Uterus (tissue), 4 donors: ENCODE measurements around the gene MS4A15. TPM values are rescaled to one million over a fixed set of nuclear protein-coding genes. Genes with fewer than 3 reads are reported as not detected.
"Not testable (repeated sequence)": the region's sequence is repeated elsewhere in the genome, so short reads cannot be mapped to it uniquely, and the experiment has no call there.

ENCODE experiments used
- DNase-seq, 2 donors: peaks; one replicate each; pipeline ENCODE4 v3.0.0-alpha.2; 2019 to 2020
- H3K27ac ChIP-seq, 2 donors: fragments of 200-600 bp; sonication (generic); 1 replicate in 1 of 2; 2 replicates in 1 of 2; pipeline ENCODE4 v1.5.1; 2016 to 2018
- H3K27me3 ChIP-seq, 2 donors: fragments of 200-600 bp; sonication (generic); one replicate each; pipeline ENCODE4 v1.5.1; 2018 to 2019; ENCODE audit warnings: control low read depth in 1 of 2
- H3K36me3 ChIP-seq, 2 donors: fragments of 200-600 bp; sonication (generic); one replicate each; pipeline ENCODE4 v1.5.1; 2019; ENCODE audit warnings: control low read depth in 1 of 2
- H3K4me1 ChIP-seq, 2 donors: fragments of 200-600 bp; sonication (generic); one replicate each; pipeline ENCODE4 v1.5.1; 2018 to 2019; ENCODE audit warnings: control low read depth in 1 of 2
- H3K4me3 ChIP-seq, 2 donors: fragments of 200-600 bp; sonication (generic); 1 replicate in 1 of 2; 2 replicates in 1 of 2; pipeline ENCODE4 v1.5.1; 2018 to 2019; ENCODE audit warnings: mild to moderate bottlenecking in 1 of 2
- H3K9me3 ChIP-seq, 2 donors: fragments of 200-600 bp; sonication (generic); one replicate each; pipeline ENCODE4 v1.5.1; 2019; ENCODE audit warnings: control low read depth in 1 of 2
- POLR2A ChIP-seq, 2 donors: fragments of 450-650 bp; IDR thresholded peaks; one replicate each; pipeline ENCODE4 v1.6.1; 2016; ENCODE audit warnings: antibody characterized with exemption in 2 of 2, mild to moderate bottlenecking in 1 of 2, moderate library complexity in 1 of 2
- intact Hi-C: fragments of 100-400 bp; cut with DNase I; formaldehyde crosslinking; loops from one replicate; pipeline ENCODE4 v1.15.1; 2023; ENCODE audit warnings: low total_unique reads
- total RNA-seq, 4 donors: library from RNA; depleted of rRNA in 3 of 4; stranded (reverse); fragments of >200 nt in 3 of 4; gene quantifications; one replicate each; pipeline versions ENCODE4 v1.1.0 to v1.2.4, GENCODE V29; 2014 to 2023
- TF ChIP-seq, protein P1 (sequence below), 4 experiments: fragments of 200-600 bp in 2 of 4; fragments of 450-650 bp in 2 of 4; sonication (generic) in 2 of 4; IDR thresholded peaks; one replicate each; pipeline ENCODE4 v1.5.1; 2016 to 2019; ENCODE audit warnings: antibody characterized with exemption in 4 of 4, mild to moderate bottlenecking in 2 of 4, moderate library complexity in 1 of 4
- donor health status: DM: yes; HTN: yes; CAD: no.

MS4A15 gene
- total RNA-seq, 4 donors from 2014 or later = not detected

DNA sequence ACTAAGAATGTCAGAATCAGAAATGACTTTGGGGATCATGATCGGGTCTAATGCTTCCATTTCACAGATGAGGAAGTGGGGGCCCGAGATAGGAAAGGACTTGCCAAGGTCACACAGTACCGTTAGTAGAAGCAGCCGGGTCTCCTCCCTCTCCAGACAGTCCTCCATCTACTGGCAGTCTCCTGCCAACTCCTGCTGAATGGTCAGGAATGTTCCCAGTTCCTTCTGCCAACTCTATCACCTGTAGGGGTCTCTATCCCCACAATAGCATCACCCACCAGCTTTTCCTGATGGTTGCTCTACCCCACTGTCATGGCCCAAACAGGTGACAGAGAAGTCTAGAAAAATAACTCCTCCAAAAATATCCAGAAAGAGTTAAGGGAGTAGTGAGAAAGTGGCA lies 61.4 kb downstream of the MS4A15 start:
- no peaks in the 10 kb centered on the region for H3K9me3 ChIP-seq
- no peaks in the 10 kb centered on the region for H3K4me1 ChIP-seq
- DNase-seq = no peak
- no peaks in the 10 kb centered on the region for H3K27me3 ChIP-seq
- TF ChIP-seq POLR2A (IDR thresholded peaks at IDR 0.05) = no peak
- TF ChIP-seq, protein P1, sequence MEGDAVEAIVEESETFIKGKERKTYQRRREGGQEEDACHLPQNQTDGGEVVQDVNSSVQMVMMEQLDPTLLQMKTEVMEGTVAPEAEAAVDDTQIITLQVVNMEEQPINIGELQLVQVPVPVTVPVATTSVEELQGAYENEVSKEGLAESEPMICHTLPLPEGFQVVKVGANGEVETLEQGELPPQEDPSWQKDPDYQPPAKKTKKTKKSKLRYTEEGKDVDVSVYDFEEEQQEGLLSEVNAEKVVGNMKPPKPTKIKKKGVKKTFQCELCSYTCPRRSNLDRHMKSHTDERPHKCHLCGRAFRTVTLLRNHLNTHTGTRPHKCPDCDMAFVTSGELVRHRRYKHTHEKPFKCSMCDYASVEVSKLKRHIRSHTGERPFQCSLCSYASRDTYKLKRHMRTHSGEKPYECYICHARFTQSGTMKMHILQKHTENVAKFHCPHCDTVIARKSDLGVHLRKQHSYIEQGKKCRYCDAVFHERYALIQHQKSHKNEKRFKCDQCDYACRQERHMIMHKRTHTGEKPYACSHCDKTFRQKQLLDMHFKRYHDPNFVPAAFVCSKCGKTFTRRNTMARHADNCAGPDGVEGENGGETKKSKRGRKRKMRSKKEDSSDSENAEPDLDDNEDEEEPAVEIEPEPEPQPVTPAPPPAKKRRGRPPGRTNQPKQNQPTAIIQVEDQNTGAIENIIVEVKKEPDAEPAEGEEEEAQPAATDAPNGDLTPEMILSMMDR (IDR thresholded peaks at IDR 0.05) = no peak
- H3K27ac ChIP-seq = no peak overlapping the region
- H3K4me3 ChIP-seq = no peak overlapping the region
- no peaks in the 10 kb centered on the region for H3K36me3 ChIP-seq
- intact Hi-C loops = no loop called here

DNA sequence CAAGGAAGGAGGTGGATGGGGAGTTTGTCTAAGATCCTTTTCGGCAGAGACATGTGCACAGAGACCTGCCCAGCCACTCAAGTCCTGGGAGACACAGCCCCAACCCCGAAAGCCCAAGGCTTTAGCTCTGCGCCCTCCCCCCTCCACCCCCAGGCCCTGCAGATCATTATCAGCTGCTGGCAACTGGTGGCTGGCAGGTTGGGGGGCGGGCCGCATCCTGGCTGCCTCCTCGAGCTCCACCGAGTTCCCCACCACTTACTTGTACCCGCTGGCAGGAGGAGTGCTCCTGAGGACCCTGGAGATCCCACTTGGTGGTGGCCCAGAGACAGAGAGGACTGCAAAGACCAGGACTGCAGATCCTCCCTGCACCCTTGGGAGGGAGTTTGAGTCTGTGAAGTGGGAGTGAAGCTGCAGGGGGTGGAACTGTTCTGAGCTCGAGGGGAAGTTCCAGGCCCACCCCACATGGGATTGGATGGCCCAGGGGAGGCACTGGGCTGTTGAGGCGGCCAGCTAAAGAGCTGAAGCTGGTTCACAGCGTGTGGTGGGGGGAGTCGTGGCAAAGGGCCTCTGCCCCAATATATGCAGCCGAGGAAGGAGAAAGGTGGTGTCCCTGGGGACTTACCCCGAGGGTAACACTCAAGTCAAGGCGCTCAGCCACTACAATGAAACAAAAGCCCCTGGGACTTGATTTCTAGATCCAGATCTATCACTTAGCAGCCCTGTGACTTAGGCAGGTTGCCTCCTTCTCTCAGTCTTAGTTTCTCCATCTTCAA lies 65.3 kb downstream of the MS4A15 start:
- no peaks in the 10 kb centered on the region for H3K4me1 ChIP-seq
- no peak overlapping the region for H3K27ac ChIP-seq
- H3K9me3 ChIP-seq = no peaks in the 10 kb centered on the region
- intact Hi-C loops = no loop called here
- H3K36me3 ChIP-seq = no peaks in the 10 kb centered on the region
- TF ChIP-seq POLR2A (IDR thresholded peaks at IDR 0.05) = no peak
- TF ChIP-seq, protein P1 (IDR thresholded peaks at IDR 0.05) = no peak
- H3K4me3 ChIP-seq = no peak overlapping the region
- DNase-seq = no peak
- H3K27me3 ChIP-seq = no peaks in the 10 kb centered on the region

DNA sequence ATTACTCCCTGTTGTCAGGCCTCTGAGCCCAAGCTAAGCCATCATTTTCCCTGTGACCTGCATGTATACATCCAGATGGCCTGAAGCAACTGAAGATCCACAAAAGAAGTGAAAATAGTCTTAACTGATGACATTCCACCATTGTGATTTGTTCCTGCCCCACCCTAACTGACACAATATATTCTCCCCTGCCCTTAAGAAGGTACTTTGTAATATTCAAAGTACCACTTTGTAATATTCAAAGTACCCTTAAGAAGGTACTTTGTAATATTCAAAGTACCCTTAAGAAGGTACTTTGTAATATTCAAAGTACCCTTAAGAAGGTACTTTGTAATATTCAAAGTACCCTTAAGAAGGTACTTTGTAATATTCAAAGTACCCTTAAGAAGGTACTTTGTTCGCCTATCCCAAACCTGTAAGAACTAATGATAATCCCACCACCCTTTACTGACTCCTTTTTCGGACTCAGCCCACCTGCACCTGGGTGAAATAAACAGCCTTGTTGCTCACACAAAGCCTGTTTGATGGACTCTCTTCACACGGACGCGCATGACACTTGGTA lies 67.2 kb downstream of the MS4A15 start:
- H3K36me3 ChIP-seq, H3K4me3 ChIP-seq, H3K27me3 ChIP-seq, H3K9me3 ChIP-seq, H3K27ac ChIP-seq, intact Hi-C loops, H3K4me1 ChIP-seq, DNase-seq: not testable (repeated sequence)

DNA sequence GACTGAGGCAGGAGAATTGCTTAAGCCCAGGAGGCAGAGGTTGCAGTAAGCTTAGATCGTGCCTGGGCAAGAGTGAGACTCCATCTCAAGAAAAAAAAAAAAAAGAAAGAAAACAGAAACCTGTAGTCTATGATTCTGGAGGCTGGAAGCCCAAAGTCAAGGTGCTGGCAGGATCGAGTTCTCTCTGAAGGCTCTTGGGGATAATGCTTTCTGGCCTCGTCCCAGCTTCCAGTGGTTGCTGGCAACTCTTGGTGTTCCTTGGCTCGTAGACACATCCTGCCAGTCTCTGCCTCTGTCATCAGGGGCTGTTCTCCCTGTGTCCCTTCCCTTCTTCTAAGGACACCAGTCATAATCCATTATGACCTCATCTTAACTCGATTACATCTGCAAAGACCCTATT lies 68.5 kb downstream of the MS4A15 start:
- no peak overlapping the region for H3K27ac ChIP-seq
- no peaks in the 10 kb centered on the region for H3K27me3 ChIP-seq
- H3K4me1 ChIP-seq = no peaks in the 10 kb centered on the region
- DNase-seq = no peak
- intact Hi-C loops = no loop called here
- TF ChIP-seq, protein P1 (IDR thresholded peaks at IDR 0.05) = no peak
- TF ChIP-seq POLR2A (IDR thresholded peaks at IDR 0.05) = no peak
- H3K36me3 ChIP-seq = no peaks in the 10 kb centered on the region
- H3K9me3 ChIP-seq = no peaks in the 10 kb centered on the region
- H3K4me3 ChIP-seq = no peak overlapping the region

DNA sequence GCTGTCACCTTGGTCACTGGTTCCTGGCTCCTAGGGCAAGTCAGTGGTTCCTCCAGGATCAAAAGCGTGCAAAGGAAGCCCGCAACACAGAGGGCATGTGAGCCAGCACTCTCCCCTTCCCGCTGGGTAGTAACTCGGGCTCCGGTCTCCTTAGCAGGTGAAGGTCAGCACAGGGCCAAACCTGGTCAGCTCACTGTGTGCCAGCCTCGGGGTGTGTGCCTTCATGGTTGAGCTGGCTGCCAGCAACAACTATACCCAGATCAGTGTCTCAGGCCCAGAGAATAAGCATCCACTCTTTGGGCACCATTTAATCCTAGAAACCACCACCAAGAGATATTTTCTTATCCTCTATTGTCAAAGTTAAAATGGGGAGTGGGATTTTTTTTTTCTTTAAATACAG lies 69.1 kb downstream of the MS4A15 start:
- H3K9me3 ChIP-seq = no peaks in the 10 kb centered on the region
- H3K27ac ChIP-seq = no peak overlapping the region
- no peaks in the 10 kb centered on the region for H3K4me1 ChIP-seq
- no peak for DNase-seq
- TF ChIP-seq POLR2A (IDR thresholded peaks at IDR 0.05) = no peak
- TF ChIP-seq, protein P1 (IDR thresholded peaks at IDR 0.05) = no peak
- intact Hi-C loops = no loop called here
- no peaks in the 10 kb centered on the region for H3K27me3 ChIP-seq
- H3K36me3 ChIP-seq = no peaks in the 10 kb centered on the region
- no peak overlapping the region for H3K4me3 ChIP-seq

Other genes starting within 250 kb of the MS4A15 start
- gene MS4A13, start 241.5 kb upstream of the MS4A15 start, total RNA-seq = not detected
- 1 to 10 TPM in 2 of 4 donors, under 1 TPM in 1, not detected in 1; 0.98 to 9.5 (median 2.1) TPM for gene MS4A8, start 57.3 kb upstream of the MS4A15 start, total RNA-seq
- gene MS4A18, start 32.1 kb upstream of the MS4A15 start, total RNA-seq = not detected
- gene MS4A10, start 28.5 kb downstream of the MS4A15 start, total RNA-seq = not detected
- gene CCDC86, start 85.2 kb downstream of the MS4A15 start, total RNA-seq = 10 to 100 TPM in 1 of 4 donors, 1 to 10 TPM in 3; 7.4 to 23.0 (median 8.3) TPM
- gene PTGDR2, start 99.1 kb downstream of the MS4A15 start, total RNA-seq = 1 to 10 TPM in 1 of 4 donors, under 1 TPM in 2, not detected in 1; 0.21 to 4.6 (median 0.49) TPM
- not detected for gene ZP1, start 110.7 kb downstream of the MS4A15 start, total RNA-seq
- gene PRPF19, start 149.7 kb downstream of the MS4A15 start, total RNA-seq = 10 to 100 TPM; 19.4 to 70.1 (median 50.2) TPM
- gene TMEM109, start 157.3 kb downstream of the MS4A15 start, total RNA-seq = 100 to 1,000 TPM in 1 of 4 donors, 10 to 100 TPM in 3; 37.1 to 155 (median 75.3) TPM
- gene TMEM132A, start 167.6 kb downstream of the MS4A15 start, total RNA-seq = 10 to 100 TPM in 2 of 4 donors, under 1 TPM in 2; under 0.01 to 47.7 (median 7.7) TPM
- 10 to 100 TPM in 3 of 4 donors, 1 to 10 TPM in 1; 5.9 to 44.5 (median 28.7) TPM for gene SLC15A3, start 195.3 kb downstream of the MS4A15 start, total RNA-seq
- gene CD6, start 214.8 kb downstream of the MS4A15 start, total RNA-seq = 1 to 10 TPM in 1 of 4 donors, under 1 TPM in 2, not detected in 1; 0.26 to 2.0 (median 0.91) TPM